Glutamatergic neuron (in vitro differentiated cells): ENCODE results near the gene CDYL2. TPM values are rescaled to one million over a fixed set of nuclear protein-coding genes. Genes with fewer than 3 reads are reported as not detected.

Experiments
- DNase-seq: peaks from one replicate; pipeline ENCODE4 v3.0.0; 2022
- H3K27ac Mint-ChIP-seq: one replicate; pipeline ENCODE4 v1.8.0; 2020; ENCODE audit warnings: mild to moderate bottlenecking, mixed read lengths, inconsistent platforms; ENCODE audit not compliant: unreplicated experiment
- H3K27me3 Mint-ChIP-seq: one replicate; pipeline ENCODE4 v1.8.0; 2020; ENCODE audit warnings: mild to moderate bottlenecking, moderate library complexity, mixed read lengths, inconsistent platforms; ENCODE audit not compliant: unreplicated experiment
- H3K36me3 Mint-ChIP-seq: one replicate; pipeline ENCODE4 v1.8.0; 2020; ENCODE audit warnings: mild to moderate bottlenecking, mixed read lengths, inconsistent platforms; ENCODE audit not compliant: unreplicated experiment
- H3K4me1 Mint-ChIP-seq: one replicate; pipeline ENCODE4 v1.8.0; 2020; ENCODE audit warnings: mild to moderate bottlenecking, low read depth, mixed read lengths, inconsistent platforms; ENCODE audit not compliant: unreplicated experiment
- H3K4me3 Mint-ChIP-seq: one replicate; pipeline ENCODE4 v1.8.0; 2020; ENCODE audit warnings: mild to moderate bottlenecking, mixed read lengths, inconsistent platforms; ENCODE audit not compliant: unreplicated experiment
- H3K9me3 Mint-ChIP-seq: one replicate; pipeline ENCODE4 v1.8.0; 2020; ENCODE audit warnings: mild to moderate bottlenecking, moderate library complexity, mixed read lengths, inconsistent platforms; ENCODE audit not compliant: unreplicated experiment
- CTCF ChIP-seq: fragments of 200-600 bp; sonication (generic); IDR thresholded peaks from one replicate; pipeline ENCODE4 v1.5.0; 2021; ENCODE audit not compliant: partially characterized antibody, unreplicated experiment
- total RNA-seq: library from RNA; stranded (reverse); fragmentation: NEBNext Ultra II Directional; extraction: Animal tissue kit (Norgen Biotek cat#: 25700); gene quantifications from one replicate; pipeline ENCODE4 v1.2.1, GENCODE V29; 2021; ENCODE audit not compliant: unreplicated experiment

CDYL2 gene
- total RNA-seq, 1 donor from 2014 or later = 30.5 TPM

GRCh38 chr16:80837533-80838147 lies 33.2 kb upstream of the CDYL2 start:
- H3K36me3 Mint-ChIP-seq = peaks cover 13% of the 10 kb centered on the region
- DNase-seq = no peak
- H3K9me3 Mint-ChIP-seq = no peaks in the 10 kb centered on the region
- no peak overlapping the region for H3K27ac Mint-ChIP-seq
- peaks cover 1% of the 10 kb centered on the region for H3K27me3 Mint-ChIP-seq
- TF ChIP-seq CTCF = no peak
- no peaks in the 10 kb centered on the region for H3K4me1 Mint-ChIP-seq
- no peak overlapping the region for H3K4me3 Mint-ChIP-seq

GRCh38 chr16:80836846-80837245 lies 32.4 kb upstream of the CDYL2 start:
- DNase-seq = no peak
- no peaks in the 10 kb centered on the region for H3K9me3 Mint-ChIP-seq
- H3K36me3 Mint-ChIP-seq = peaks cover 12% of the 10 kb centered on the region
- no peaks in the 10 kb centered on the region for H3K4me1 Mint-ChIP-seq
- H3K27ac Mint-ChIP-seq = no peak overlapping the region
- H3K4me3 Mint-ChIP-seq = no peak overlapping the region
- TF ChIP-seq CTCF = no peak
- H3K27me3 Mint-ChIP-seq = peaks cover 1% of the 10 kb centered on the region

GRCh38 chr16:80836202-80836601 lies 31.8 kb upstream of the CDYL2 start:
- Mint-ChIP-seq H3K4me1 (no peaks in the 10 kb centered on the region), H3K36me3 (peaks cover 6% of the 10 kb centered on the region), H3K9me3 (no peaks in the 10 kb centered on the region), H3K27me3 (peaks cover 1% of the 10 kb centered on the region), H3K27ac (no peak overlapping the region), H3K4me3 (no peak overlapping the region)
- no peak for TF ChIP-seq CTCF
- no peak for DNase-seq

GRCh38 chr16:80831039-80831438 lies 26.6 kb upstream of the CDYL2 start:
- H3K36me3 Mint-ChIP-seq = no peaks in the 10 kb centered on the region
- no peak for DNase-seq
- no peaks in the 10 kb centered on the region for H3K9me3 Mint-ChIP-seq
- TF ChIP-seq CTCF = no peak
- no peak overlapping the region for H3K27ac Mint-ChIP-seq
- H3K27me3 Mint-ChIP-seq = peaks cover 1% of the 10 kb centered on the region
- no peaks in the 10 kb centered on the region for H3K4me1 Mint-ChIP-seq
- H3K4me3 Mint-ChIP-seq = no peak overlapping the region

GRCh38 chr16:80828495-80828894 lies 24.1 kb upstream of the CDYL2 start:
- no peak for TF ChIP-seq CTCF
- H3K36me3 Mint-ChIP-seq = no peaks in the 10 kb centered on the region
- H3K27ac Mint-ChIP-seq = no peak overlapping the region
- H3K4me1 Mint-ChIP-seq = no peaks in the 10 kb centered on the region
- DNase-seq = no peak
- no peak overlapping the region for H3K4me3 Mint-ChIP-seq
- no peaks in the 10 kb centered on the region for H3K9me3 Mint-ChIP-seq
- H3K27me3 Mint-ChIP-seq = peaks cover 3% of the 10 kb centered on the region
